Limb (tissue), 2 donors: ENCODE results near the gene AFAP1L1.

Source experiments
- DNase-seq, 2 donors: peaks; one replicate each; pipeline ENCODE4 v3.0.0-alpha.2; 2016; ENCODE audit errors: extremely low spot score in 2 of 2

The AFAP1L1 gene

DNA sequence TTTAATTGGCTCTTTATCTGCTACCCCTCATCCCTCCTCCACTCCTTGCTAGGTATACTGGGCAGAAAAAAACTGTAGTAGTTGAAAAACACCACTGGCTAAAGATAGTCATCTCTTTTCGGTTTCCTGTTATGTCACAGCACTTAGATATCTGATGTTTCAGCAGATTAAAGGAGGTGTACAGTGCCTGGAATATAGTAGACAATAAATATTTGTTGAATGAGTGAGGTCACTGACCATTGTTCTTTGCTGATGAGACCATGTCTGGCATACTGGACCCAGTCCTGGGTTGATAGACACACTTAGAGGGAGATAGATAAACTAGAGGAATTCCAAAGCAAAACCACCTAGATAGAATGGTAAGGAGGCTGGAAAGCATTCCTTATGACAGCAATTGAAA is 76.9 kb downstream of the AFAP1L1 start:
- no peak for DNase-seq

DNA sequence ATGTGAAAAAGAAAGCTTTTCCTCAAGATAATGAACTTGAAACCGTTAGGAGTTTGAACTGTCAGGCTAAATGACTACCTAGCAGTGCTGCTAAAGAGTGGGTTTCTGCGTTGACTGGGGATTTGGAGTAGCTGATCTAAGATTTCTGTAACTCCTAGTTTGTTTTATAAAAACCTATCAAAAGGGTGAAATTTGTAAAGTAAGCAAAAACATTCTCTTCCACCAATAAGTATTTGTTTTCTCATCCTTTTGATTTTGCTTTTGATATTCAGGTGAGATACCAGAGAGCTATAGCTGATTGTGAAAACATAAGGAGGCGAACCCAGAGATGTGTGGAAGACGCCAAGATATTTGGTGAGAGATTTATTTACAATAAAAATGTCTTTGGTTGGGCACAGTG is 77.7 kb downstream of the AFAP1L1 start:
- no peak for DNase-seq

DNA sequence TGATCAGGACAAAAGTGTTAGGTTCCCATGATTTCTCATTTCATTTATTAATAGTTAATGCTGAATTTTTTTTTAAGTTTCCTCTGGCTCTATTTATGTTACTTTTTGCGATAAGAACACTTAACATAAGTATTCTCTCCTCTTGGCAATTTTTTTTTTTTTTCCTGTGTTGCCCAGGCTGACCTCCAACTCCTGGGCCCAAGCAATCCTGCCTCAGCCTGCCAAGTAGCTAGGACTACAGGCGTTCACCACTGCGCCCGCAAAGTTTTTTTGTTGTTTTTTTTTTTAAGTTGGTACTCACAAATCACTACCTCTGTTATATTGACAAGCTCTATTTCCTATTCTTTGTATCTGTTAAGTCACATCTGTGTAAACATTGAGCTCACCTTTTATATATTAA is 80.5 kb downstream of the AFAP1L1 start:
- DNase-seq: no peak

DNA sequence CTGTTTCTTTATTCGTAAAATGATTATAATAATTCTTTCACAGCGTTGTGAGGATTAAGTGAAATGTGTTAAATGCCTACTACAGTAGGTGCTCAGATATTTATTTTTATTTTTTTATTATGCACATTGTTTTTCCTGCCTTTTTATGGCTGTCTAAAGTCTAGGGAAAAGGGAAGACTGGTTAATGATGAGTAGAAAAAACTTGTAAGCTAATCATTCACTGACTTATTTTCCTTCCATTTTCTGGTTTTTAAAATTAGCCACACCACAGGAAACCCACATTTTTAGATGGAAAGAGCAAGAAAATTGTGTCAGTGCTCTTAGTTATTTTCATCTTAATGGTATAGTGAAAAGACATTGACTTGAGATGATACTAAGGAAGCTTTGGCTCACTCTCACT is 82.3 kb downstream of the AFAP1L1 start:
- no peak for DNase-seq

DNA sequence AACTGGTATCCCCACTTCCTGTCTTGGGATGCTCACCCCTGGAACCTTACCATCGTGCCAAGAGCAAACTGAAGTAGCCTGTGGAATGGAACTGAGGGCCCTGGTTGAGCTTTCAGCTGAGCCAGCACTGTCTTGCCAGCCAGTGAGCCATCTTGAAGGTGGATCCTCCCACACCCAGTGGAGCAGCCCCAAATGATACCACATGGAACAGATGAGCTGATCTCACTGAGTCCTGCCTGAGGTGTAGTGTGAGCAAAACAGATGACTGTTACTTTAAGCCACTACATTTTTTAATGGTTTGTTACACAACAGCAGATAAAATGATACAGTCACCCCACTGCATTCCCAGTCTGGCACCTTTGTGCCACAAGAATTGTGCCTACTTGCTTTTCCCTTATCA is 84.0 kb downstream of the AFAP1L1 start:
- no peak for DNase-seq

DNA sequence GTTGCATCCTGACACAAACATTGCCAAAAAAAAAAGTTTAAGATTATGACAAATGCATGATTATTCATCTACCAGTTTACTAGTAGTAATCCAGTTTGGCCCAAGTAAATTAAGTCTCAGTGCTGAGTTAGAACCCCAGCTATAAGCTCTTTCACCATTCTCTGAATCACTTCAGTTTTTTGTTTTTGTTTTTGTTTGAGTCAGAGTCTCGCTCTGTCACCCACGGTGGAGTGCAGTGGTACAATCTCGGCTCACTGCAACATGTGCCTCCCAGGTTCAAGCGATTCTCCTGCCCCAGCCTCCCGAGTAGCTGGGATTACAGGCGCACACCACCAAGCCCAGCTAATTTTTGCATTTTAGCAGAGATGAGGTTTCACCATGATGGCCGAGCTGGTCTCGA is 84.7 kb downstream of the AFAP1L1 start:
- DNase-seq: no peak

DNA sequence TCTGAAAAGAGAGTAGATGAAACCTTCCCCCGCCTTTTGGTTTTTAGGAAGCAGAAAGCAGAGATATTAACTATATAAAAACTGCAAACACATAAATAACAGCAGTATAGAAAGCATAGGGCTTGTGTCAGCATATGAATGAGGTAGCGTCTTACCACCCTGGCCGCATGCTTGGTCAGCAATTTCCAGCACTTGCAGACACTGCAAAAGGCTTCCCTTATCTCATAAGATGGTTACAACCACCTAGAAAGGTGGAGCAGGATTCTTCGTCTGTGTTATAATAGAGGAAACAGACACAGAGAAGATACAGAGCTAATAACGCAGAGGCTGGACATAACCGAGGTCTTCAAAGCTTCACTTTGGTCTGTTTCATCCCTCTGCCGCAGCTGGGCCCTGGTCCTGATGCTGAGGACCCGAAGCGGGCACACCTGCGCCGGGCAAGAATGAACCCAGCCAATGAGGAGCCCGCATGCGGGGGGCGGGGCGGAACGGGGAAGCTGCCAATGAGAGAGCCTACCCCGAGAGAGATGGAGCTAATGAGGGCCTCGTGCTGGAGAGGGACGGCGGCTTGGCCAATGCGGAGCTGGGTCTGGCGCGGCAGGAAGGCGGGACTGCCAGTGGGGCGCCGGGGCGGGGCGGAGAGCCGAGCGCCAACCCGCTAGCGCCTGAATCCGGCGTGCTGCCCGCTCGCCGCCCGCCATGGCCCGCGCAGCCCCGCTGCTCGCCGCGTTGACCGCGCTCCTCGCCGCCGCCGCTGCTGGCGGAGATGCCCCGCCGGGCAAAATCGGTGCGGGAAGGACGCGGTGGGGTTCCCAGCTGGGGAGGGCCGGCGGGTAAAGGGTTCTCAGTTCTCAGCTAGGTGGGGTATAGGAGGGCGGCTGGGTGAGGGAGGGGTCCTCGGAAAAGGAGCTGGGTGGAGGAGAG is 86.0 kb downstream of the AFAP1L1 start, which contains the start of gene PCYOX1L:
PCYOX1L (plus strand) TSS at position 677 of the 924 bp plus-strand sequence; CDS start at position 700, 23 bp downstream.
- peak; percentile 96 to 98 for DNase-seq

DNA sequence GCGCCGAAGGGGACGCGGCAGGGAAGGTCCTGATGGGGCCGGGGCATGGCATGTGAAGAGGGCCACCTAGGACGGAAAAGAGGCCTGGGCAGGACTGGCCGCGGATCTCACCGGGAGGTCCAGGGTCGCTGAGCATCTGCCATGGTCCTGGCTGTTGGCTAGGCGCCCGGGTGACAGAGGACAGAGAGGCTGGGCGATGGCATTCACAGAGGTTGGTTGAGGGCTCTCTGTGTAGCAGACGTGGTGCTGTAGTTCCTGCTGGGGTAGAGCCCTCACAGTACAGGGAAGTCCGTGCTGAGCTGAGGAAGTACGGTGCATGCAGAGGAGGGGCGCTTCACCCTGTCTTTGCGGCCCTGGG is 86.6 kb downstream of the AFAP1L1 start:
- no peak for DNase-seq

DNA sequence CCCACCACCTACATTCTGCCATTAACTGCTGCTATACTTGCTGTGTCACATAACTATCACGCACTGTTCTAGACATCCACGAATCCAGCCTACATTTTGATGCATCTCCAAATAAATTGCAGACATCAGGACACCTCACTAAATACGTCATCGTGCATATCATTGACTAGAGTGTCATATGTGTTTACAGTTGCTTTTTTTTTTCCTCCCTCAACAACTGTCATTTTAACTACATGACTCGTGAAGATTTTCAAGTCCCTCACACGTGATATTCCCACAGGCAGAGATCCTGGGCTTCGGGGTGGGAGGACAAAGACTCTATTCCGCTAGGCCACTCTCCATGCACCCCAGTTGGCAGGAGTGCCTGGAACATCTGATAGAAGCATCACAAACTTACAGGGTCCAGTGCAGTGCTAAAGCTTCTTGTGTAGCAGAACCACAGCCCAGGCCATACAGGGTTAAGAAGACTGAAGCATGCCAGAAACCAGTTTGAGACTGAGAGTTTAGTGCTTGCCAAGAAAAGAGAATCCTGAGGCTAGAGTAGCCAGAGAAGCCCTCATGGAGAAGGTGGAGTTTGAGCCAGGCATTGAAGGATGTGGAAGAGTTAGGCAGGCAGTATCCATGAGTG is 87.3 kb downstream of the AFAP1L1 start:
- DNase-seq: no peak

DNA sequence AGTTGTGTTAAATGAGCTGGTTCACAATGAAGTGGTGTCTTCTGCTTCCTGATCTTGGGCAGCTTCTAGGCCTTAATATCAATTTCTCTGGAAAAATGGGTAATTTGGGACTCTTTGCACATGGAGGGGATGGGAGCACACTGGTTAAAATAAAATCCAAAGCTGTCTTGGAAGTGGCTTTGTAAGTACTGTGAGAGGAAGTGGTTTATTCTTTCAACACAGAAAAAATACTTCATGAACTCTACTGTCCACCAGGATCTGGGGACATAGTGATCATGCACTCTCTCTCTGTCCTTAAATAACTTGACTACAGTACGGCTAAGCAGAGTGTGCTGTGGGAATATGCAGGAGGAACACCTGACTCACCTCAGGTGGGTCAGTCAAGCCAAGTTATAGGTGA is 88.6 kb downstream of the AFAP1L1 start:
- no peak for DNase-seq

DNA sequence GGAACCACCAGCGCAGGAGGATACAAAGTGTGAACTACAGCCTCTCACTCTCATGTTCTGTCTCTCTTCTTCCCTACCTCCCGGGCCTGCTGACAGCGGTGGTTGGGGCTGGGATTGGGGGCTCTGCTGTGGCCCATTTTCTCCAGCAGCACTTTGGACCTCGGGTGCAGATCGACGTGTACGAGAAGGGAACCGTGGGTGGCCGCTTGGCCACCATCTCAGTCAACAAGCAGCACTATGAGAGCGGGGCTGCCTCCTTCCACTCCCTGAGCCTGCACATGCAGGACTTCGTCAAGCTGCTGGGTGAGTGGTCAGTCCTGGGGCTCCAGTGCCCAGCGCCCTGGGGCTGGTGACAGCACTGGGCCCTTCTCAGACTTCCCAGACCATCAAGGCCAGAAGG is 90.9 kb downstream of the AFAP1L1 start:
- DNase-seq: no peak

DNA sequence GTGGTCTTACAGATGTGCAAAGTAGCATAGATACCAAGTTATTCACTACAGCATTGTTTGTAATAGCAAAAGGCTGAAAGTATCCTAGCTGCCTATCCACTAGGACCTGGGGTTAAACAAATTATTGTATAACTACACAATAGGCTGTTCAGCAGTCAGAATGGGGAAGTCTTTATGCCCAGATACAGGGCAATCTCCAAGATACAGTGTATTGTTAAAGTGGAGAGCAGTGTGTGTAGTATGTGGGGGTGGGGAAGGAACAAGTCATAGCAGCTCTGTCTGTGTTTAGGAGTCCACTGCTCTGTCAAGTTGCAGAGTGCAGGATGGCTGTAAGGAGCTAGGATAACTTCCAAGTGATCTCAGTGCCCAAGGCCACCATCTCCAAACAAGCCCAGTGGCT is 91.7 kb downstream of the AFAP1L1 start:
- no peak for DNase-seq

DNA sequence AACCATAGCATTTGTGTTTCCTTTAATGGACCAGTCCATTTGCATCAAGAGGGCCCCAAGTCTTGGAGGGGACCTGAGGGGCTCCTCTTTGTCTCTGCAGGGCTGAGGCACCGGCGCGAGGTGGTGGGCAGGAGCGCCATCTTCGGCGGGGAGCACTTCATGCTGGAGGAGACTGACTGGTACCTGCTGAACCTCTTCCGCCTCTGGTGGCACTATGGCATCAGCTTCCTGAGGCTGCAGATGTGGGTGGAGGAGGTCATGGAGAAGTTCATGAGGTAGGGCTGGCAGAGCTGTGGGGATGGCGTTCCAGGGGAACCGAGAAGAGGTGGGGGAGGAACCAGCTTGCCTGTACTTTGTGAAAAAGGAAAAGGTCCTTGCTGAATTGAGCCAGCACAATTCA is 92.3 kb downstream of the AFAP1L1 start:
- DNase-seq: no peak

DNA sequence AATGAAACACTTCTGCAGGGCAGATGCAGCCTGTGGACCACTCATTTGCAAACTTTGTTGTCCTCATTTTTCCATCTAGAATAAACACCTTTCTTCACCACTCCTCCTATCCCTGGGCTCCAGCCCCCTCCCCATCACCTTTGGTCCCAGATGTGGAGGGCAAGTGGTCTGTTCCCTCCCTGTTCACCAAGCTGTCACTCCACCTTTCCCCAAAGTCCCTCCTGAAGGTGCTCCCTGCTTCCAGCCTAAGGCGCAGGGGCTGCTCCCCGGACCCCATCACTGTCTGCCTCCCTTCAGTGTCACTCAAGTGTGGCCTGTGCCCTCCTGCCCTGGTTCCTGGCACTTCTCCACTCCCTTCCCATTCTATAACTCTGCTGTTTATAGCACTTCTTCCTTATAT is 93.1 kb downstream of the AFAP1L1 start:
- DNase-seq: no peak

DNA sequence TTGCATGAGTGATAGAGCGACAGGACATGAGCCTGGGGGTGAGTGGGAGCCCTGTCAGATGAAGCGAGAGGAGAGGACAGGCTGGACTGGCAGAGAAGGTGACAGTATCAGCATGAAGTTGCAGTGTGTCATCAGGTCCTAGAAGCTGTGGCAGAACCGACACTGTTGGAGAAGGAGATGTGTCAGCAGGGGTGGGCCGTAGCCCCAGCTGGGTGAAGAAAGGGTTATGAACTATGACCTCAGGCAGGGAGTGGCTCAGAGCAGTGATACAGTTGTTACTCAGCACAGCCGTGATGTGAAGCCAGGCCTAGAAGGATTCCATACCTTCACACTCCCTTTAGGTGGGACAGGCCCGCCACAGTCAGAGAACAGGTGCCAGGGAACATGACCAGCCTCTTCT is 93.8 kb downstream of the AFAP1L1 start:
- no peak for DNase-seq

DNA sequence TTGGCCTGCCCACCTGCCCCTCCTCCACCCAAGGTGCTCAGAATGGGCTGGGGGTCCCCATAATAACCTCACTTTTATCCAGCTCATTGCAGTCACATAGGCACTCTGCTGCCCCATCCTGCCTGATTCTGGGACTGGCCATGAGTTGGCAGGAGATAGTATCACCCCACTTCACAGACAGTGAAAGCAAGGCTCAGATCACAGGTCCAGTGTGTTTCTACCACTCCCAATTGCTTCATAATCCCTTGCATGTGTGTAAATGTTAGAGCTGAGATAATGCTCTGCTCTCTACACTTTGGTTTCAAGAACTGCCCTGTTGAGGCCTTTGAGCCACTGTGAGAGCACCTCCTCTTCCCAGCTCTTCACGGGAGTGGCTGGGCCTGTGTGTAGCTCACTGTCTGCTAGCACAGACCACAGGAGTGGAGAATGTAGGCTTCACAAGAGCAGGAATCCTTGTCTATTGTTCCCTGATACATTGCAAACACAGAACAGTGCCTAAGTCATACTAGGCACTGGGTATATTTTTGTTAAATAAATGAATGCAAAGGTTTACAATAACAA is 94.6 kb downstream of the AFAP1L1 start:
- no peak for DNase-seq

DNA sequence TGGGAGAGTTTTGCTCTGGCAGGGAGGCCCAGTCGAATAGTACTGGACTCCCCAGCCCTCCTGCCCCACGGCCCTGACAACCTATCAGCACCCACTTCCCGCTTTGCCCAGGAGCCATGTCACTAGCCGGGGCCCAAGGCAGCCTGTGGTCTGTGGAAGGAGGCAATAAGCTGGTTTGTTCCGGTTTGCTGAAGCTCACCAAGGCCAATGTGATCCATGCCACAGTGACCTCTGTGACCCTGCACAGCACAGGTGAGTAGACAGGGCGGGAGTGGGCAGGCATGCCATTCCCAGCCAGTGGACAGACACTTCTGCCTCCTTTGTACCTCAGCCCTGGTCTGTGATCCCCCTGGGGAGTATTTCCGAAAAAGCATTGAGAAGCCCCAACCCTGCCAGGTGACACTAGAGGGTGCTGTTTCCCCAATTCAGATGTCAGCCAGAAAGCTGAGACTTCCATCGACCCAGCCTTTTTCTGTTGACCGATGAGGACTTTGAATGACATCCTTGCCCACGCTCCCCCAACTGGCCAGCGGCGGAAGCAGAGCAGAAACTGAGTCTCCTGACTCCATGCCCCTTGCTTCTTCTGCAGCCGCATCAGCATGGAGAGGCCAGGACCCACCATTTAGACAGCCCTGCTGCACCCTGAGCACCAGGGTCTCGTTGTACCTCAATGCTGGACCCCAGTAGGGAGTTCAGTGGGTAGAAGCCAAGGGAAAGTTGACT is 95.8 kb downstream of the AFAP1L1 start:
- peak; percentile 48 to 76 for DNase-seq

DNA sequence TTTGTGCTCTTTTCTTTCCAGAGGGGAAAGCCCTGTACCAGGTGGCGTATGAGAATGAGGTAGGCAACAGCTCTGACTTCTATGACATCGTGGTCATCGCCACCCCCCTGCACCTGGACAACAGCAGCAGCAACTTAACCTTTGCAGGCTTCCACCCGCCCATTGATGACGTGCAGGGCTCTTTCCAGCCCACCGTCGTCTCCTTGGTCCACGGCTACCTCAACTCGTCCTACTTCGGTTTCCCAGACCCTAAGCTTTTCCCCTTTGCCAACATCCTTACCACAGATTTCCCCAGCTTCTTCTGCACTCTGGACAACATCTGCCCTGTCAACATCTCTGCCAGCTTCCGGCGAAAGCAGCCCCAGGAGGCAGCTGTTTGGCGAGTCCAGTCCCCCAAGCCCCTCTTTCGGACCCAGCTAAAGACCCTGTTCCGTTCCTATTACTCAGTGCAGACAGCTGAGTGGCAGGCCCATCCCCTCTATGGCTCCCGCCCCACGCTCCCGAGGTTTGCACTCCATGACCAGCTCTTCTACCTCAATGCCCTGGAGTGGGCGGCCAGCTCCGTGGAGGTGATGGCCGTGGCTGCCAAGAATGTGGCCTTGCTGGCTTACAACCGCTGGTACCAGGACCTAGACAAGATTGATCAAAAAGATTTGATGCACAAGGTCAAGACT is 96.5 kb downstream of the AFAP1L1 start:
- DNase-seq: no peak

DNA sequence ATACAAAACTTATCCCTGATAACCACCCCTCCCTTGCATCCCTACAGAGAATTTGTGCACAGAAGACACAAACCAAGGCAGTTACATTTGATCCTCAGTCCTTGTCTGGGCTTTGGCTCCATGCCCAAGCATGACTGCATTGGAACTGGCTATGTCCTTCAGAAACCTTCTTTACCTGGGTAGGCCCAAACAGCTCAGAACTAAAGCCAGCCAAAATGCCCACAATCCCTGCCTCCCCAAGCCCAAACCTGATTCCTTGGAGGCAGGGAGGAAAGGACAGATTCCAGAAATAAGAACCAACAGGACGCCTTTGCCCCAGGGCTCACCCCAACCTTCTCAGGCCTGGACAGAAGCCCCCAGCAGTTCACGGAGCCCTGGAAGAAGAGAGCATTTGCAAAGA is 99.2 kb downstream of the AFAP1L1 start:
- DNase-seq: no peak

DNA sequence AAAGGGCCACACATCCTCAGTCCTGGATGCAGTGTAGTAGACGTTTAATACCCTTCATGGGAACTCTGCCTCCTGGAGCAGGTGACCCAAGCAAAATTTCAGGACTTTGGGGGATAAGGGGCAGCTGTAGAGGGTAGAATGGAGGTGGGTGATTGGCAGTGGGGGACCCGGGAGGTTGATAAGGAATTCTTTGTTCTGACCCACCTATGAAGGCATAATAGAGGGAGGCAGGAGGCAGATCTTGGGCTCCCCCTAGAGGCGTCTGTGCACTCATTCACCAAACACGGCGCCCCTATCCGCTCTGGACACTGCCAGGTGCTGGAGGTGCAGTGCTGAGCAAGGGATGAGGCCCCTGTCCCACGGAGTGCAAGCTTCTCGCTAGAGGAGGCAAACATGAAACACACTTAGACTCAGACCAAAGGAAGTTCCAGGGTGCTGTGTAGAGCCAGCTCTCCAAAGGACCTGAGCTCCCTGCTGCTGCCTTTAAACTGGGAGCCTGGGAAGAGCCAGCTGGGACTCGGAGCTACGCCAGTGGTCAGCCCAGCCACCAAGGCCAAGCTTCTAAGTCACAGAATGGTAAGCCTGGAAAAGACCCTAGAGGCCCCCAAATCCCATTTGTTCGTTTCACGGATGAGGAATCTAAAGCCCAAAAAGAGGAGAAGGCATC is 99.8 kb downstream of the AFAP1L1 start:
- peak; percentile 49 to 61 for DNase-seq
